OCI-LY3 (cell line): ENCODE results near the gene MTA1.

Experiments used
- EZH2phosphoT487 ChIP-seq: fragments of 200-600 bp; shearing (Covaris generic); IDR thresholded peaks from 2 replicates; pipeline ENCODE4 v1.6.1; 2018; ENCODE audit warnings: antibody characterized with exemption, mixed run types, low read depth
- TF ChIP-seq, protein P1 (sequence below): fragments of 200-600, 300-600 bp; sonication (generic); IDR thresholded peaks from 2 replicates; pipeline ENCODE4 v1.5.1; 2014; ENCODE audit warnings: antibody characterized with exemption, low read length, low read depth

DNA sequence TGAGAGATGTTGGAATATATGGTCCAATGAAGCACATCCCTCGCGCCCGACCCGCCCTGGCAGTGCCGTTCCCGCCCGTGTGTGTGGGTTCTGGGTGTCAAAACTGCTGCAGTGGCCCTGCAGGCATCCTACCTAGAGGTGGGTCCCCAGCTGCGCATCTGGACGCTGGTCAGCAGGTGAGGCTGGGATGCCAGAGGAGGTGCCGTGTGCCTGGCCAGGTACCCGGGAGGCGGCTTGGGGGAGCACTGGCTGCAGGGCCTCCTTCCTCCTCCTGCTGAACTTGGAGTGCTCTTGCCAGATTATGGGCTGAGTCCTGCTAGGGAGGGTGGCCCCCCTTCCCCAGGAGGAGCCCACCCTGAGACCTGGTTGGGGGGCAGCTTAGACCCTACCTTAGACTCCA, 5.2 kb downstream of the MTA1 start:
- TF ChIP-seq, protein P1, sequence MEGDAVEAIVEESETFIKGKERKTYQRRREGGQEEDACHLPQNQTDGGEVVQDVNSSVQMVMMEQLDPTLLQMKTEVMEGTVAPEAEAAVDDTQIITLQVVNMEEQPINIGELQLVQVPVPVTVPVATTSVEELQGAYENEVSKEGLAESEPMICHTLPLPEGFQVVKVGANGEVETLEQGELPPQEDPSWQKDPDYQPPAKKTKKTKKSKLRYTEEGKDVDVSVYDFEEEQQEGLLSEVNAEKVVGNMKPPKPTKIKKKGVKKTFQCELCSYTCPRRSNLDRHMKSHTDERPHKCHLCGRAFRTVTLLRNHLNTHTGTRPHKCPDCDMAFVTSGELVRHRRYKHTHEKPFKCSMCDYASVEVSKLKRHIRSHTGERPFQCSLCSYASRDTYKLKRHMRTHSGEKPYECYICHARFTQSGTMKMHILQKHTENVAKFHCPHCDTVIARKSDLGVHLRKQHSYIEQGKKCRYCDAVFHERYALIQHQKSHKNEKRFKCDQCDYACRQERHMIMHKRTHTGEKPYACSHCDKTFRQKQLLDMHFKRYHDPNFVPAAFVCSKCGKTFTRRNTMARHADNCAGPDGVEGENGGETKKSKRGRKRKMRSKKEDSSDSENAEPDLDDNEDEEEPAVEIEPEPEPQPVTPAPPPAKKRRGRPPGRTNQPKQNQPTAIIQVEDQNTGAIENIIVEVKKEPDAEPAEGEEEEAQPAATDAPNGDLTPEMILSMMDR = no peak
- no peak for TF ChIP-seq EZH2phosphoT487
